Liver (tissue), 9 donors: ENCODE data around the gene CHST1. TPM values are rescaled to one million over a fixed set of nuclear protein-coding genes. Genes with fewer than 3 reads are reported as not detected.
A peak's percentile ranks its signal among the peaks of the same experiment; 100 is the strongest.

Source experiments
- DNase-seq: peaks from one replicate; pipeline ENCODE4 v3.0.0-alpha.2; 2017; ENCODE audit warnings: low spot score
- H3K27ac ChIP-seq, 2 donors: one replicate each; pipeline ENCODE4 v1.7.0; 2013; ENCODE audit warnings: inconsistent platforms in 2 of 2, low read length in 2 of 2, control low read depth in 1 of 2, low read depth in 1 of 2, mild to moderate bottlenecking in 1 of 2
- H3K27me3 ChIP-seq, 4 donors: one replicate each; pipeline versions ENCODE4 v1.6.1 to v1.7.0; 2013; ENCODE audit warnings: low read length in 3 of 4, inconsistent platforms in 1 of 4, mild to moderate bottlenecking in 1 of 4, moderate library complexity in 1 of 4; ENCODE audit not compliant: control insufficient read depth in 4 of 4, insufficient read depth in 4 of 4
- H3K36me3 ChIP-seq, 4 donors: one replicate each; pipeline versions ENCODE4 v1.6.1 to v1.7.0; 2013; ENCODE audit warnings: low read length in 3 of 4, mild to moderate bottlenecking in 3 of 4, low read depth in 1 of 4, moderate library complexity in 1 of 4; ENCODE audit not compliant: control insufficient read depth in 4 of 4, insufficient read depth in 3 of 4
- H3K4me1 ChIP-seq, 4 donors: one replicate each; pipeline versions ENCODE4 v1.6.1 to v1.7.0; 2013; ENCODE audit warnings: low read length in 3 of 4, mild to moderate bottlenecking in 3 of 4, moderate library complexity in 1 of 4; ENCODE audit not compliant: control insufficient read depth in 4 of 4, insufficient read depth in 4 of 4
- H3K4me3 ChIP-seq, 3 donors: one replicate each; pipeline versions ENCODE4 v1.6.1 to v1.7.0; 2013; ENCODE audit warnings: low read length in 3 of 3, control low read depth in 1 of 3, low read depth in 1 of 3, mild to moderate bottlenecking in 1 of 3
- H3K9ac ChIP-seq, 2 donors: one replicate each; pipeline ENCODE4 v1.7.0; 2013; ENCODE audit warnings: low read length in 2 of 2, mild to moderate bottlenecking in 2 of 2, moderate library complexity in 2 of 2, control low read depth in 1 of 2, low read depth in 1 of 2
- H3K9me3 ChIP-seq, 4 donors: one replicate each; pipeline versions ENCODE4 v1.6.1 to v1.7.0; 2013; ENCODE audit warnings: low read length in 3 of 4; ENCODE audit not compliant: control insufficient read depth in 4 of 4
- ATF3 ChIP-seq: IDR thresholded peaks from 2 replicates; pipeline ENCODE4 v1.6.1; 2016; ENCODE audit warnings: antibody characterized with exemption
- CTCF ChIP-seq: fragments of 150-350 bp; IDR thresholded peaks from 2 replicates; pipeline ENCODE4 v1.5.1; 2017; ENCODE audit warnings: improper control_type of control experiment, low read depth, low read length; ENCODE audit not compliant: missing input control
- EGR1 ChIP-seq, 2 donors: IDR thresholded peaks; 2 replicates each; pipeline ENCODE4 v1.6.1; 2016 to 2018; ENCODE audit warnings: antibody characterized with exemption in 2 of 2, low read depth in 2 of 2
- FOXA1 ChIP-seq: IDR thresholded peaks from 2 replicates; pipeline ENCODE4 v1.6.1; 2016; ENCODE audit warnings: antibody characterized with exemption
- GABPA ChIP-seq, 2 donors: IDR thresholded peaks in 1 of 2; conservative IDR thresholded peaks in 1 of 2; 2 replicates each; pipeline ENCODE4 v1.6.1; 2016; ENCODE audit warnings: antibody characterized with exemption in 2 of 2, mild to moderate bottlenecking in 1 of 2, moderate library complexity in 1 of 2
- JUND ChIP-seq, 2 donors: IDR thresholded peaks; 2 replicates each; pipeline ENCODE4 v1.6.1; 2016; ENCODE audit warnings: antibody characterized with exemption in 2 of 2
- MAX ChIP-seq: IDR thresholded peaks from 2 replicates; pipeline ENCODE4 v1.6.1; 2016; ENCODE audit warnings: antibody characterized with exemption
- NR2F2 ChIP-seq: IDR thresholded peaks from 2 replicates; pipeline ENCODE4 v1.6.1; 2016; ENCODE audit warnings: antibody characterized with exemption
- RAD21 ChIP-seq, 2 donors: IDR thresholded peaks; 2 replicates each; pipeline ENCODE4 v1.6.1; 2016; ENCODE audit warnings: antibody characterized with exemption in 2 of 2, mild to moderate bottlenecking in 2 of 2
- REST ChIP-seq: IDR thresholded peaks from 2 replicates; pipeline ENCODE4 v1.6.1; 2016; ENCODE audit warnings: antibody characterized with exemption, mild to moderate bottlenecking
- RXRA ChIP-seq, 2 donors: IDR thresholded peaks; 2 replicates each; pipeline ENCODE4 v1.6.1; 2017 to 2018; ENCODE audit warnings: antibody characterized with exemption in 2 of 2, mild to moderate bottlenecking in 1 of 2
- SP1 ChIP-seq: IDR thresholded peaks from 2 replicates; pipeline ENCODE4 v1.6.1; 2018; ENCODE audit warnings: antibody characterized with exemption, mild to moderate bottlenecking
- YY1 ChIP-seq: IDR thresholded peaks from 2 replicates; pipeline ENCODE4 v1.6.1; 2016; ENCODE audit warnings: antibody characterized with exemption, mild to moderate bottlenecking
- ZBTB33 ChIP-seq: IDR thresholded peaks from 2 replicates; pipeline ENCODE4 v1.6.1; 2016; ENCODE audit warnings: antibody characterized with exemption
- WGBS: extraction: QIAGEN DNeasy Blood & Tissue Kit; methylation state at CpG from one replicate; pipeline ENCODE4 v1.1.7; 2013; 5-methylcytosine and 5-hydroxymethylcytosine counted together
- polyA plus RNA-seq, 2 donors: library from polyadenylated mRNA; stranded (reverse) in 1 of 2; unstranded in 1 of 2; fragments of 200-250 nt in 1 of 2; fragments of >200 nt in 1 of 2; fragmentation: Nextera tagmentation in 1 of 2; extraction: Ambion mirVana in 1 of 2; gene quantifications; one replicate each; pipeline versions ENCODE4 v1.2.1 to v1.2.3, GENCODE V29; 2013 to 2015
- total RNA-seq, 2 donors: library from RNA; depleted of rRNA; stranded (reverse); fragments of >200 nt; gene quantifications; one replicate each; pipeline ENCODE4 v1.2.3, GENCODE V29; 2014
- donor health status: healthy.
- donor health status: healthy.
- donor health status: healthy.
- donor health status: healthy.
- donor health status: healthy.

CHST1 gene
- total and polyA plus RNA-seq, 4 donors: 0.23 to 0.81 (median 0.45) TPM

GRCh38 chr11:45638051-45638450 is 27.4 kb downstream of the CHST1 start:
- Histone ChIP-seq H3K27ac (no peak overlapping the region), H3K4me3 (no peak overlapping the region), H3K27me3 (no peaks in the 10 kb centered on the region), H3K4me1 (no peaks in the 10 kb centered on the region), H3K36me3 (no peaks in the 10 kb centered on the region), H3K9ac (no peak overlapping the region), H3K9me3 (no peaks in the 10 kb centered on the region)
- WGBS: 81% methylated on average over 2 of the region's 2 CpGs
- TF ChIP-seq ATF3: no peak
- no peak for TF ChIP-seq RAD21 (IDR thresholded peaks at IDR 0.05)
- no peak for TF ChIP-seq EGR1 (IDR thresholded peaks at IDR 0.05; ENCODE audit: low read depth in 2 of 2)
- no peak for TF ChIP-seq JUND (IDR thresholded peaks at IDR 0.05)
- no peak for TF ChIP-seq CTCF
- no peak for TF ChIP-seq REST
- TF ChIP-seq MAX: no peak
- TF ChIP-seq ZBTB33: no peak
- TF ChIP-seq GABPA (IDR thresholded peaks at IDR 0.05 in 1 of 2, conservative IDR thresholded peaks at IDR 0.05 in 1 of 2): no peak
- TF ChIP-seq FOXA1: no peak
- no peak for TF ChIP-seq NR2F2
- no peak for TF ChIP-seq RXRA (IDR thresholded peaks at IDR 0.05)
- TF ChIP-seq YY1: no peak
- TF ChIP-seq SP1: no peak
- peak; percentile 6 for DNase-seq

DNA sequence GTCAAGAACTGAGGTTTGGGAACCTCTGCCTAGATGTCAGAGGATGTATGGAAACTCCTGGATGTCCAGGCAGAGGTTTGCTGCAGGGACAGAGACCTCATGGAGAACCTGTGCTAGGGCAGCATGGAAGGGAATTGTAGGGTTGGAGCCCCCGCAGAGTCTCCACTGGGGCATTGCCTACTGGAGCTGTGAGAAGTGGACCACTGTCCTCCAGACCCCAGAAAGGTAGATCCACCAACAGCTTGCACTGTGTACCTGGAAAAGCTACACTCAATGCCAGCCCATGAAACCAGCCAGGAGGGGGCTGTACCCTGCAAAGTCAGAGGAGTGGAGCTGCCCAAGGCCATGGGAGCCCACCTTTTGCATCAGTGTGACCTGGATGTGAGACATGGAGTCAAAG is 29.5 kb downstream of the CHST1 start:
- Histone ChIP-seq H3K9ac (no peak overlapping the region), H3K27ac (no peak overlapping the region), H3K9me3 (no peaks in the 10 kb centered on the region), H3K27me3 (no peaks in the 10 kb centered on the region), H3K36me3 (no peaks in the 10 kb centered on the region), H3K4me1 (no peaks in the 10 kb centered on the region), H3K4me3 (no peak overlapping the region)
- WGBS: 91% methylated on average over 1 of the region's 1 CpG
- TF ChIP-seq JUND (IDR thresholded peaks at IDR 0.05): no peak
- peak; percentile 17 for DNase-seq
